ENCODE data around the gene GSG1L.

The GSG1L gene

GRCh38 chr16:28063591-28064061, at the start of gene GSG1L:
TSS of gene GSG1L (minus strand) at chr16:28063714. CDS start at chr16:28063424, 290 bp downstream.
- no peak for DNase-seq

DNA sequence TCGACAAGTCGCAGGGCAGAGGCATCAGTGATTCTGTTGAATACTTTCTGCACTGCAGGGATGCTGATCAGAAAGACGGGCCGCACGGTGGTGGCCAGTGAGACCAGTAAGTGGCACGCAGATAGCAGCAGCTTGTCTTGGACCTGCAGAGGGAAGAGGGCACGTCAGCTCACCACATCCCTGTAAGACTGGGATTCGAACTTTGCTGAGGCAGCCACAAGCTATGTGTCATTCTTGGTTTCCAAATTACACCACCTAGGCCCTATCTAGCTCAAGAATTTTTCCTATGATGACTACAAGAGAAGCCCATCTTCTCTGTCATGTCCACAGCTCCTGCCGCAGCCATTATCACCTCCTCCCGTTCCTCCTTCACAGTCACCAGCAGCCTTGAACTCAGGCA, 49.4 kb upstream of the GSG1L start:
- no peak for DNase-seq

DNA sequence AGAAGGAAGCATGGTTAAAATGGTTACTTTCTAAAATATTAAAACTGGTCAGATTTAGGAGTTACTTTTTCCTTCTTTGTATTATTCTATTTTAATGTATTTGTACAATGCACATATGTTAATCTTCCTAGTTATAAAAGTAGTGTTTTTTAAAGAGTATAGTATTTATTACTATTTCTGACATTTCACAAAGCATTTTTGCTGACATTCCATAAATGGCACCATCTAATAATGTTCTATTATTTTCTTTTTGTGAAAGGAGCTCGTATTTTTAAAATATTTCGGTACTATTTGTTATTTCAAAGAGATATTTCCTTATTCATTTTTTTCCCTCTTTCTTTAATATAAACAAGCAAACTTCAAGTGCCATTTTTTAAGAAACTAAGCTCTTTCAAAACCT, 47.5 kb upstream of the GSG1L start:
- DNase-seq: no peak

DNA sequence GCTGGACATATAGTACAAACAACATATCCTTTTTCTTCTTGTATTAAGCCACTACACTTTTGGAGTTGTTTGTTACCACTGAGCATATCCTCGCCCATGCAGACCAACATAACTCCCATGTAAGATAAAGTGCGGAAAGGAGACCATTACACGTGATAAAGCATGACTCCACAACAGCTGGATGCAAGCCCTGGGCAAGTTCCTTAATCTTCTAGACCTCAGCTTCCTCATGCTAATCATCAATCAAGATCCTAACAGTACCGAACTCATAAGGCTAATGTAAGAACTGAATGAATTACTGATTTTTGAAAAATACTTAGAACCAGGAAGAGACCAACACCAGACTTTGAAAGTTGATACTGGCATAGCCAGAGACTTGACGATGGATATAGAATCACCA, 47.0 kb upstream of the GSG1L start:
- DNase-seq: no peak

GRCh38 chr16:28110074-28110473, 46.6 kb upstream of the GSG1L start:
- no peak for DNase-seq

DNA sequence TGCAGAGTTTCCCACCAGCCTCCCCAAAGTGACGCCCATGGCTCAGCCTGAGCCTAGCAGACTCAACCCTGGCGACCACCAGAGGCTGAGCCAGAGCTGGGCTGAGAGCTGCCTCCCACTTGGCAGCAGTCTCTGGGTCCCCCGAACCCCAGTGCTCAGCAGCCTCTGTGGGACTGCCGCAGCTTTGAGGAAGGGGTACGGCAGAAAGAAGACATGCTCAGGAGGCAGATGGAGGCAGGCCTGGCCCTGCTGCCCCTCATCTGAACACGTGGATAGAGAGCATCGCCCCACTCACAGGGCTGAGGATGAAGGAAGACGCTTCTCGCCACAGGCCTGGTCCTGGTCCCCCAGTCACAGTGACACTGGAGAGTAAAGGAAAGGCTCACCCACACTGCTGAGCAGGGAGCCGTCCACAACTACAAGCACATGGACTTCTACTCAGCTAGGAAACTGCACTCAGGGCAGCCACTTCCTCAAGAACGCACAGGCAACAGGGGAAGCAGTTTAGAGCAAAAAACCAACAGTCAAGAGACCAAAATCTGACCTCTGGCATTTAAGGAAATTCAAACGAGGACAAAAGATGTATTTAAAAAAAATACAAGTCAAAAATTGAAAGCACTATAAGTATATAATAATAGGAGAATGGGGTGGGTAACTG, 45.2 kb upstream of the GSG1L start:
- no peak for DNase-seq

DNA sequence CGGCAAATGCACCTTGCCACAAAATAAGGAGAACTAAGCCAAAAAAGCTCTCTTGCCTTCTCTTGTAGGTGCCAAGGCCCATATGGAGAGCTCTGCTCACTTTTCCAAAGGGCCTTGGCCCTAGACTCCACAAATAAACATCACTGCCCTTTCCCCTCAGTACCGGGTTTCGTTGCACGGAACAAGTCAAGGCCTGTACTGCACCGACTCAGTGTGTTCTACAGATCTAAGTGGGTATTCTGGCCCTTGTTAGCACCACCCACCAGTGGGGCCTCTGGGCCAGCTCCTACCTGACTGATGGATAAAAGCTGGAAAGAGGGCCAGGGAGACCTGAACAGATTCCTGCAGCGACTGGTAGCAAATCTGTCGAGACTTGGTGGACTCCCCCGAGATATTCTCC, 43.7 kb upstream of the GSG1L start:
- DNase-seq: no peak

DNA sequence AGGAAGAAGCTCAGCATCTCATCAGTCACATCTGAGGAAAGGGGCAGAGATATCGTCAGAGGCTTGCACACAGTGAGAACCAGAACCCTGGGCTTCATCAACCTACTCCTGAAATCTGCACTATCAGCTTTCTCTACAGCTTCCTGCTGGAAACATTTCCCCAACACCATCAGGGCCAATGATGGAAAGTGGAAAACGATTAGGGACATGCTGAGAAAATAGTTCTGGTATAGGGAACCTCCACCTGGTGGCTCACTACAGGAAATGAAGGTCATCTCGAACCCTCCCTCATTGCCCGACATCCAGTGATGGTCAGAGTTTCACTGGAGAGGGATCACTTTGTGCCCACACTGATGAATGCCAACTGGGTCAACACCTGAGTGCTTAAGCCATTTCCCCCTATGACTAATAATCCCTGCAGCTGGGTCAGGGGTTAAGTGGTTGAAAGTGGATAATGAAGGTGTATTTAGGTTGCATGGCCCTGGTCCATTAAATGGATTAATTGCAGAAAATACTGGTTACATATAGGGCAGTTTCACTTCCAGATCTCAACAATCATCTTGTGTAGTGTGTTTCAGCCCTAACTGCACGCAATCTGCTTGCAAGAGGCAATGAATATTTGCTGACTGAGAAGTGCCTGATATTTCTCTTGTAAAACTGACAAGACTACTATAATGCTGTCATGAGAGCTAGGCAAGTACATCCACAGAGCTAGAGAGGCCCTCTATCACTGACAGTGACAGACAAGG, 43.1 kb upstream of the GSG1L start:
- DNase-seq: no peak

- DNase-seq: no peak
Observed at GRCh38 chr16:28105954-28106353, 42.4 kb upstream of the GSG1L start.

- no peak for DNase-seq
Observed at GRCh38 chr16:28105297-28105696, 41.8 kb upstream of the GSG1L start.

GRCh38 chr16:28104404-28104803, 40.9 kb upstream of the GSG1L start:
- DNase-seq: no peak

GRCh38 chr16:28103516-28104170, 40.1 kb upstream of the GSG1L start:
- DNase-seq: no peak

- no peak for DNase-seq
Observed at GRCh38 chr16:28101533-28101890, 38.0 kb upstream of the GSG1L start.

DNA sequence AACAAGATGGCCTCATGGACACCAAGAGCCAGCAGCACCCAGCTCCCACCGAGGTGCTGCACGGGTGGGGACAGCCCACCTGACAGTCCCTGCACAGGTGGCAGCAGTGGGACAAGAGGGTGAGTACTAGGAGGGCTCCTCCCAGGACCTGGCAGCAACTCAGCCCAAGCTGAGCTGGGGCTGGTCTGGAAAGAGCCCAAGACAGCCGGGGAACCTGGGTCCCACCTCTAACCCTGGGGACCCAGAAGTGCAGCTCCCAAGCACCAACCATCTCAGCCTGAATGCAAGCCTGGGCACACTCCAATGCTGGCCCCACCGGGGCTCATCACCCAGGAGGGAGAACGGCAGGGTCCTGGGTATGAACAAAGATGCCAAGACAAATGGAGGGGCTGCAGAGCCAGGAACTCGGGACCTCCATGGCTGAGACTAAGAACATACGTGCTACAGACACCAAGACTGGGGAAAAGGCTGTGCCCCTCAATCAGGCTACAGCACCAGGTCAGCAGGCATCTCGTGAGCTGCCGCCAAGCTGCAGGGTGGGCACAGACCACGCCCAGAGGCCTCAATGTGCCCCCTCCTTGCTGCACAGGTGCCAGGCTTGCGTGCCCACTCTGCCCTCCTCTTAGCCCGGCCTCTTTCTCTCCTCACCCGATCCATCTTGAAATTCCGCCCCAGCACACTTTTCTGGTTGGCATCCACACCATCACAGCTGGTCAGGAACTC, 37.5 kb upstream of the GSG1L start:
- no peak for DNase-seq

GRCh38 chr16:28098959-28099945, 35.7 kb upstream of the GSG1L start:
- DNase-seq: no peak

- no peak for DNase-seq
Observed at GRCh38 chr16:28098171-28098958, 34.9 kb upstream of the GSG1L start.

DNA sequence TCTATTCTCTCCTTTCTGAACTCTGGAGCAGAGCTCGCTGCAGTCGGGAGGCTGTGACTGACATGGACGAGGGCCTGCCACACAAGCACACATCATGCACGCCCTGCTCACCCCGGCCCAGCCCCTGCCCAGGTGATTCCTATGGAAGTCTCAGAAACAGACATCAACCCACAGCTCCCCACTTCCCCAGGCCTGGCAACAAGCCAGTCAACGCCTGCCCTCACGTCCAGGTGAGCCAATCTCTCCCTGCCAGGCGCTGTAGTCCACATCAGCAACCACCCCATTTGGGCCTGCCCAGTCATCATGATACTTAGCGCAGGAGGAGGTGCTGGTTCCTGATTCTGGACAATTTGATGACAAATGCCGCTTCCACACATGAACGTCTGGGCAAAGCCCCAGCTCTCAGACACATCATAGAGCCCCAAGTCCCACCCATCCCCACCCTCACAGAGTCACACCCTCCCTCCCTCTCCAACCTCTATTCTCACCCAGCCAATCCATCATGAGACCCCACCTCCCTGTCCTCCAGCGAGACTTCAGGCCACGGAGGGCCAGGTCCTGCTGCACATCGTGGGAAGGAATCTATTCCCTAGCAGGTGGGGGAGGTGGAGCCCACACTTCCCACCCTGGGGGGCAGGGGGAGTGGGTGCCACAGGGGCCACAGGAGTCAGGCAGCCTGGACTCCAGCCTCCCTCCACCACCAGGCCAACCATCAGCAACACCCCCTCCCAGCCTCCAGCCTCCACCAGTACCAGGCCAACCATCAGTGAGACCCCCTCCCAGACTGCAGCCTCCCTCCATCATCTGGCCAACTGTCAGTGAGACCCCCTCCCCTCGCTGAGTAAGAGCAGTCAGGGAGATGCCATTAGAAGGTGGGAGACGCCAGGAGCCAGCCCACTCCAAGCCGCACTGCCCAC, 33.7 kb upstream of the GSG1L start:
- DNase-seq: no peak

- DNase-seq: no peak
Observed at GRCh38 chr16:28093385-28093725, 29.8 kb upstream of the GSG1L start.

- no peak for DNase-seq
Observed at GRCh38 chr16:28092721-28093384, 29.3 kb upstream of the GSG1L start.

- no peak for DNase-seq
Observed at GRCh38 chr16:28091656-28092055, 28.1 kb upstream of the GSG1L start.
